DND-41 (cell line): Measurements from ENCODE around the gene BTBD8.

Experiments used
- ATAC-seq: fragments of 200-7000 bp; cut with Tn5 transposase; 3 replicates; pipeline ENCODE4 v1.9.1; 2021; ENCODE audit warnings: low read depth; ENCODE audit not compliant: insufficient read depth
- DNase-seq: peaks from one replicate; pipeline ENCODE4 v3.0.0-alpha.2; 2020
- H2AFZ ChIP-seq: 2 replicates; pipeline ENCODE4 v1.6.0; 2012; ENCODE audit warnings: low read depth, low read length
- H3K27ac ChIP-seq: 2 replicates; pipeline ENCODE4 v1.5.1; 2012; ENCODE audit warnings: low read length, inconsistent platforms
- H3K27me3 ChIP-seq: fragments of 200-600 bp; sonication (generic); 2 replicates; pipeline ENCODE4 v1.6.0; 2012; ENCODE audit warnings: low read length, mild to moderate bottlenecking, inconsistent platforms; ENCODE audit not compliant: insufficient read depth, poor library complexity
- H3K36me3 ChIP-seq: 2 replicates; pipeline ENCODE4 v1.5.1; 2012; ENCODE audit warnings: low read length, inconsistent platforms; ENCODE audit not compliant: insufficient read depth
- H3K4me1 ChIP-seq: 2 replicates; pipeline ENCODE4 v1.5.1; 2012; ENCODE audit warnings: mild to moderate bottlenecking, low read length; ENCODE audit not compliant: insufficient read depth
- H3K4me2 ChIP-seq: 2 replicates; pipeline ENCODE4 v1.6.0; 2012; ENCODE audit warnings: mild to moderate bottlenecking, moderate library complexity, low read length, inconsistent platforms; ENCODE audit not compliant: insufficient read depth
- H3K4me3 ChIP-seq, 2 experiments: fragments of 200-600 bp in 1 of 2; shearing (Covaris generic) in 1 of 2; 2 replicates each; pipeline ENCODE4 v1.5.1; 2012 to 2016; ENCODE audit warnings: inconsistent platforms in 2 of 2, low read length in 2 of 2, mild to moderate bottlenecking in 2 of 2, low read depth in 1 of 2, moderate library complexity in 1 of 2
- H3K79me2 ChIP-seq: 2 replicates; pipeline ENCODE4 v1.6.0; 2012; ENCODE audit warnings: low read length, inconsistent platforms; ENCODE audit not compliant: insufficient read depth
- H3K9ac ChIP-seq: 2 replicates; pipeline ENCODE4 v1.6.0; 2012; ENCODE audit warnings: low read depth, mild to moderate bottlenecking, inconsistent platforms, low read length, moderate library complexity
- H3K9me3 ChIP-seq: 2 replicates; pipeline ENCODE4 v1.5.1; 2012; ENCODE audit warnings: low read length, moderate library complexity, mild to moderate bottlenecking, inconsistent platforms; ENCODE audit not compliant: insufficient read depth, severe bottlenecking
- H4K20me1 ChIP-seq: 2 replicates; pipeline ENCODE4 v1.6.0; 2012; ENCODE audit warnings: low read length; ENCODE audit not compliant: insufficient read depth
- EZH2 ChIP-seq: IDR thresholded peaks from 3 replicates; pipeline ENCODE4 v1.6.1; 2012; ENCODE audit warnings: borderline replicate concordance, low read depth, mild to moderate bottlenecking, moderate library complexity, low read length, inconsistent platforms; ENCODE audit not compliant: severe bottlenecking
- TF ChIP-seq, protein P1 (sequence below): IDR thresholded peaks from 2 replicates; pipeline ENCODE4 v1.5.1; 2012; ENCODE audit warnings: borderline replicate concordance, low read length, moderate library complexity, mild to moderate bottlenecking; ENCODE audit not compliant: poor library complexity, severe bottlenecking; ENCODE audit errors: extremely low read depth

BTBD8 gene

DNA sequence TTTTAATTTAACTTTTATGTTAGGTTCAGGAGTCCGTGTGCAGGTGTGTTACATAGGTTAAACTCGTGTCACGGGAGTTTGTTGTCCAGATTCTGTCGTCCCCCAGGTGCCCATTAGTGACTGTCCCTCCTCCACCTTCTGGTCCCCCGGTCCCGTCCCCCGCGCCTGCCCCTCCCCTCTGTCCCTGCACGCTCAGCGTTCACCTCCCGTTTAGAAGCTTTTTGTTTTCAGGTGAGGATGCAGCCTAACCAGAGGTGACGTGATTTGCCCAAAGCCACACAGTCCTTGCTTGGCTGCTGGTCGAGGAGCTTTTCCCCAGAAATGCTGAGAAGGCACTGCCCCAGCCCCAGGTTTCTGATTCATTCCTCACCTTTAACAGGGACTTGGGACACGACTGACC lies 138.4 kb downstream of the BTBD8 start:
- Histone ChIP-seq H3K27me3 (no peaks in the 10 kb centered on the region), H3K9ac (no peak overlapping the region), H2AFZ (no peak overlapping the region), H3K4me1 (no peaks in the 10 kb centered on the region), H4K20me1 (no peaks in the 10 kb centered on the region), H3K36me3 (no peaks in the 10 kb centered on the region), H3K9me3 (no peaks in the 10 kb centered on the region), H3K4me3 (no peak overlapping the region), H3K4me2 (no peak overlapping the region), H3K79me2 (no peaks in the 10 kb centered on the region), H3K27ac (no peak overlapping the region)
- TF ChIP-seq EZH2: no peak
- TF ChIP-seq, protein P1, sequence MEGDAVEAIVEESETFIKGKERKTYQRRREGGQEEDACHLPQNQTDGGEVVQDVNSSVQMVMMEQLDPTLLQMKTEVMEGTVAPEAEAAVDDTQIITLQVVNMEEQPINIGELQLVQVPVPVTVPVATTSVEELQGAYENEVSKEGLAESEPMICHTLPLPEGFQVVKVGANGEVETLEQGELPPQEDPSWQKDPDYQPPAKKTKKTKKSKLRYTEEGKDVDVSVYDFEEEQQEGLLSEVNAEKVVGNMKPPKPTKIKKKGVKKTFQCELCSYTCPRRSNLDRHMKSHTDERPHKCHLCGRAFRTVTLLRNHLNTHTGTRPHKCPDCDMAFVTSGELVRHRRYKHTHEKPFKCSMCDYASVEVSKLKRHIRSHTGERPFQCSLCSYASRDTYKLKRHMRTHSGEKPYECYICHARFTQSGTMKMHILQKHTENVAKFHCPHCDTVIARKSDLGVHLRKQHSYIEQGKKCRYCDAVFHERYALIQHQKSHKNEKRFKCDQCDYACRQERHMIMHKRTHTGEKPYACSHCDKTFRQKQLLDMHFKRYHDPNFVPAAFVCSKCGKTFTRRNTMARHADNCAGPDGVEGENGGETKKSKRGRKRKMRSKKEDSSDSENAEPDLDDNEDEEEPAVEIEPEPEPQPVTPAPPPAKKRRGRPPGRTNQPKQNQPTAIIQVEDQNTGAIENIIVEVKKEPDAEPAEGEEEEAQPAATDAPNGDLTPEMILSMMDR: no peak
- DNase-seq (no peak), ATAC-seq (no peak)

DNA sequence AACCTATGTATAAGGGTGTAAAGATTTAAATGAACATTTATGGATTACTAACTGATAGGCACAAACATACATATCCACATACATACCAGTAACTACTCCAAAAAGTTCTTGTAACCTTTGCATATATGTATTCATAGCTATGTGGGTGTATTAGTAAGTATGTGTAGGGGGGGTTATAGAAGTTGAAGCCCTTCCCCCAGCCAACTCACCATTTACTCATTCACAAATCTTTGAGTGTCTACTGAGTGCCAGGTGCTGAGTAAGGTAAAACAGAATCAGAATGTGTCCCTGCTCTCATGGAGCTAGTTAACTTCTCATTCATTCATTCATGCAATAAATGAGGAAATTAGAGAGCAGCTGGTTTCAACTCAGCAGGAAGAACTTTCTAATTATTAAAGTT lies 138.9 kb downstream of the BTBD8 start:
- no peak for ATAC-seq
- Histone ChIP-seq H2AFZ (no peak overlapping the region), H3K36me3 (no peaks in the 10 kb centered on the region), H3K27me3 (no peaks in the 10 kb centered on the region), H3K27ac (no peak overlapping the region), H3K4me1 (no peaks in the 10 kb centered on the region), H3K4me2 (no peak overlapping the region), H3K79me2 (no peaks in the 10 kb centered on the region), H3K4me3 (no peak overlapping the region), H4K20me1 (no peaks in the 10 kb centered on the region), H3K9ac (no peak overlapping the region), H3K9me3 (no peaks in the 10 kb centered on the region)
- TF ChIP-seq EZH2: no peak
- TF ChIP-seq, protein P1: no peak
- DNase-seq: no peak

DNA sequence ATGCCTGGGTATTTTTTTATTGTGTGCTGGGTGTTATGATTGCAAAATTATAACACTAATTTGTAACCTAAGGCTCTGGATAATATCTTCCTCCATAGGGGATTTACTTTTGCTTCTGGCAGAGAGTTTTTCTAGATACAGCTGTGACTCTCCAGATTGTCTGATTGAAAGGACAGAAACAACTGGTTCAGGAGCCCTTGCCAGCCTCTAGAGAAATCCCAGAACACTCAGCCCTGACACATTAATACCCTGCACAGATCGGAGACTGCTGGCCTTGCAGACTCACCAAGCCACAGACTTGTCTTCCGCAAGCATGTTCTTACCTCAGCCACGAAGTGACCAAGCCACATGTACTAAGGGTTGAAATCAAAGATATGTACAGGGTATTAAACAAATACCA lies 148.3 kb downstream of the BTBD8 start:
- TF ChIP-seq, protein P1: no peak
- TF ChIP-seq EZH2: no peak
- H2AFZ ChIP-seq: no peak overlapping the region
- H3K4me2 ChIP-seq: no peak overlapping the region
- no peaks in the 10 kb centered on the region for H3K9me3 ChIP-seq
- no peaks in the 10 kb centered on the region for H3K27me3 ChIP-seq
- DNase-seq (no peak), ATAC-seq (no peak)
- H3K79me2 ChIP-seq: no peaks in the 10 kb centered on the region
- H3K27ac ChIP-seq: no peak overlapping the region
- H3K4me3 ChIP-seq: no peak overlapping the region
- no peaks in the 10 kb centered on the region for H3K4me1 ChIP-seq
- H4K20me1 ChIP-seq: no peaks in the 10 kb centered on the region
- no peaks in the 10 kb centered on the region for H3K36me3 ChIP-seq
- no peak overlapping the region for H3K9ac ChIP-seq

DNA sequence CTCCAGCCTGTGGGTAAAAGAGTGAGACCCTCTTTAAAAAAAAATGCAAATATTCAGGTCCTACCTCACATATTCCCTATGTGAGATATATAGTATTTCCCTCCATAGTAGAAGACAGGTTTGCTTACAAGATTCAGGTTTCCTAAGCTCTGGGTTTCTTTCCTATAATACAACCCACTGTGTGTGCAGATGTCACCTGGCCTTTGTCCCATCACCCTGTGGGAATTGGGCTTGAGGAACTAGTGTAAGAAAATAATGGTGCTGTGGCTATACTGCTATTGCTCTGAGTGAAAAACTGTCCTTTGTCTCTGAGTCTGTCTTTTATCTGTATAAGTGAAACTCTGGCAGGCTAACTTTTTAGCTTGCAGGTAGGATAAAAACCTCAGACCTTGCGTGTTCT lies 150.6 kb downstream of the BTBD8 start:
- no peak overlapping the region for H3K9ac ChIP-seq
- TF ChIP-seq, protein P1: no peak
- no peak for TF ChIP-seq EZH2
- H3K9me3 ChIP-seq: no peaks in the 10 kb centered on the region
- H4K20me1 ChIP-seq: no peaks in the 10 kb centered on the region
- ATAC-seq: no peak
- no peaks in the 10 kb centered on the region for H3K79me2 ChIP-seq
- H3K27me3 ChIP-seq: no peaks in the 10 kb centered on the region
- 0 out of 2 replicates have a peak overlapping the region, but pooled peaks have one; percentile 33 for H2AFZ ChIP-seq
- no peak overlapping the region for H3K4me3 ChIP-seq
- no peak overlapping the region for H3K4me2 ChIP-seq
- no peak for DNase-seq
- H3K36me3 ChIP-seq: no peaks in the 10 kb centered on the region
- H3K4me1 ChIP-seq: no peaks in the 10 kb centered on the region
- H3K27ac ChIP-seq: no peak overlapping the region
